ENCODE data around the gene HIPK2. TPM values are rescaled to one million over a fixed set of nuclear protein-coding genes. Genes with fewer than 3 reads are reported as not detected.

Gene HIPK2
- total and polyA plus RNA-seq, 8 donors = 25.1 to 61.8 (median 30.4) TPM

DNA sequence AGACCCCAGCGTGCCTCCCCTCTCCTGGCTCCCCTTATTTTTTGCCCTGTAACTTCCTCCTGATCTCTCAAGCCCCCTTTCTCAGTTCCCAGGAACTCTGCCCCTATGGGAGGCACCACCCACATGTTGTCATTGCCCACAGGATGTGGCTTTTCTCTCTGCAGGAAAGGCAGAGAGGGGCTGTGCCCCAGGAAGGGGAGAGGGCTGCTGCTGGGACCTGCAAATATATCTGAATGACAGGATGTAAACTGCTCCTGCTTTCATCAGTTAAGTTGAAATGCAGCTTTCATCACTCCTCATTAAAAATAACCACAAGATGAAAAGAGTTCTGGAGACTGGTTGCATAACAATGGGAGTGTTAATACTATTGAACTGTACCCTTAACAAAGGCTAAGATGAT is 151.0 kb downstream of the HIPK2 start:
- Histone ChIP-seq H3K9me3 (no peaks in the 10 kb centered on the region), H3K36me3 (peaks cover 0 to 97% of the 10 kb centered on the region in 2 donors), H3K4me3 (no peak overlapping the region), H3K27ac (no peak overlapping the region), H3K4me1 (peaks cover 0 to 22% of the 10 kb centered on the region in 2 donors), H3K27me3 (no peaks in the 10 kb centered on the region)
- ATAC-seq = no peak
- intact Hi-C loops (cut with DNase I) = no loop called here
- TF ChIP-seq, protein P1, sequence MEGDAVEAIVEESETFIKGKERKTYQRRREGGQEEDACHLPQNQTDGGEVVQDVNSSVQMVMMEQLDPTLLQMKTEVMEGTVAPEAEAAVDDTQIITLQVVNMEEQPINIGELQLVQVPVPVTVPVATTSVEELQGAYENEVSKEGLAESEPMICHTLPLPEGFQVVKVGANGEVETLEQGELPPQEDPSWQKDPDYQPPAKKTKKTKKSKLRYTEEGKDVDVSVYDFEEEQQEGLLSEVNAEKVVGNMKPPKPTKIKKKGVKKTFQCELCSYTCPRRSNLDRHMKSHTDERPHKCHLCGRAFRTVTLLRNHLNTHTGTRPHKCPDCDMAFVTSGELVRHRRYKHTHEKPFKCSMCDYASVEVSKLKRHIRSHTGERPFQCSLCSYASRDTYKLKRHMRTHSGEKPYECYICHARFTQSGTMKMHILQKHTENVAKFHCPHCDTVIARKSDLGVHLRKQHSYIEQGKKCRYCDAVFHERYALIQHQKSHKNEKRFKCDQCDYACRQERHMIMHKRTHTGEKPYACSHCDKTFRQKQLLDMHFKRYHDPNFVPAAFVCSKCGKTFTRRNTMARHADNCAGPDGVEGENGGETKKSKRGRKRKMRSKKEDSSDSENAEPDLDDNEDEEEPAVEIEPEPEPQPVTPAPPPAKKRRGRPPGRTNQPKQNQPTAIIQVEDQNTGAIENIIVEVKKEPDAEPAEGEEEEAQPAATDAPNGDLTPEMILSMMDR (IDR thresholded peaks at IDR 0.05) = no peak
- no peak for DNase-seq

DNA sequence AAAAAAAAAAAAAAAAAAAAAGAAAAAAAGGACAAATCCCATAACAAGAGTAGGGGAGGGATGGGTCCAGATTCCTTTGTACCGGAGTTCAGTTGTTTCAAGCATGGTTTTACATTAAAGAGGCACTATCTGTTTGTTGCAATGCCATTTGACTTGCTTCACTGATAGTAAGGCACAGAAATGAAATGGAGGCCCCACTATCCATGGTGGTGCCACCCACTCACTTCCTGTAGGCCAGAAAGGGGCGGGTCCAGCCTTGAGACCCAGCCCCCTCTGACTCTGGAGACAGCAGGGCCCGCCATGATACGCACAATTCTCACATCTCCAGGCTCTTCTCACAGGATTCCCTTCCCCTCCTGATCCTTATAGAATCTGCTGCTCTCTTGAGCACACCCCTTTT is 154.3 kb downstream of the HIPK2 start:
- H3K9me3 ChIP-seq = no peaks in the 10 kb centered on the region
- DNase-seq (no peak), ATAC-seq (no peak)
- intact Hi-C loops (cut with DNase I) = no loop called here
- H3K4me1 ChIP-seq = peaks cover 7 to 26% of the 10 kb centered on the region in 2 donors
- TF ChIP-seq, protein P1 (IDR thresholded peaks at IDR 0.05) = no peak
- no peaks in the 10 kb centered on the region for H3K27me3 ChIP-seq
- peaks cover 0 to 99% of the 10 kb centered on the region in 2 donors for H3K36me3 ChIP-seq
- H3K27ac ChIP-seq = no peak overlapping the region
- no peak overlapping the region for H3K4me3 ChIP-seq

DNA sequence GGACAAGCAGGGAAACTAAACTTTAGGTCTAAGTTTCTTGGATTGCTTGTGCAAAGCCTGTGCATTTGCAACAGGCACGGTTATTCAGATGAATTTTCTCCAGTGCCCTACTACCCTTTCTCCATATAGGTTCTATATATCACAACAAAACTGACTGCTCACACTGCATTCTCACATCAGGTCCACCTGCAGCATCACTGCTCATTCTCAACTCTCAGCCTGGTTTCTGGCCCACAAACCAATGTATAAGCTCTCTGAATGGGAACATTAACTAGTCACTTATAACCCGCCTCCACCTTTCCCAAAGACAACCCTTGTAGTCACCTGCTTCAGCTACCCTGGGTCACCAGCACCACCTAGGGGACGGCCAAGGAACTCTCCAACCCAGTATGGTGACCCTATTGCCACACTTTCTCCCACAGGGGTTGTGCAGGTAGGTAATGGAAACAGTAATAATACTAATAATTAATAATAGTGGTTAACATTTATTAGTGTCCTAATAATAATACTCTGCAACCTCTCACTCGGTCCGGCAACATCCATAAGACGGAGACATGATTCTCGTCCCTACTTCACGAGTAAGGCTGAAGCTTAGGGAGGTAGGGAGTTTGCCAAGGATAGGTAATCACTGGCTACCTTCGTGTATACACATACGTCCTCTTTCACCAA is 157.0 kb downstream of the HIPK2 start:
- TF ChIP-seq, protein P1 (IDR thresholded peaks at IDR 0.05) = peak; percentile 43 to 52
- no peak overlapping the region for H3K27ac ChIP-seq
- peaks cover 0 to 99% of the 10 kb centered on the region in 2 donors for H3K36me3 ChIP-seq
- H3K27me3 ChIP-seq = no peaks in the 10 kb centered on the region
- intact Hi-C loops (cut with DNase I) = no loop called here
- peak in 1 of 4 donors; percentile 15 for DNase-seq
- H3K4me3 ChIP-seq = no peak overlapping the region
- no peaks in the 10 kb centered on the region for H3K9me3 ChIP-seq
- ATAC-seq = peak; percentile 89
- peaks cover 5 to 7% of the 10 kb centered on the region in 2 donors for H3K4me1 ChIP-seq

DNA sequence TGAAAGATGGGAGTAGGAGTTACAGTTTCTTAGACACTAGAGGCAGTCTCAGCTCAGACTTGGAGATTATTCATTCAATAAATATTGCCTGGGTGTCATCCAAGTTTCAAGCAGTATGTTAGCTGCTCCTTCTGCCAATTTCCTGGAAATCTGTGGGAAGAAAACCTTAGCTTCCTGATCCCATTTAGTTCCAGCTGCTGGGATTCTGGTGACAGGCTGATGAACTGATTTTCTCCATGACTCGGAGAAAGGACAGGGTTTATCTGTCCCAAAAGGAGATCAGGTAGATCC is 158.5 kb downstream of the HIPK2 start:
- ATAC-seq (peak; percentile 30), DNase-seq (peak in 2 of 4 donors; percentile 38 to 57)
- Histone ChIP-seq H3K4me3 (no peak overlapping the region), H3K9me3 (no peaks in the 10 kb centered on the region), H3K36me3 (peaks cover 0 to 99% of the 10 kb centered on the region in 2 donors), H3K27me3 (no peaks in the 10 kb centered on the region), H3K4me1 (peaks cover 5 to 7% of the 10 kb centered on the region in 2 donors), H3K27ac (no peak overlapping the region)
- TF ChIP-seq, protein P1 (IDR thresholded peaks at IDR 0.05) = no peak
- intact Hi-C loops (cut with DNase I) = loop anchor here in 1 of 2 donors (10.0 kb wide), 2 partner anchors 125 to 385 kb away; no protein-coding TSS in a partner anchor

DNA sequence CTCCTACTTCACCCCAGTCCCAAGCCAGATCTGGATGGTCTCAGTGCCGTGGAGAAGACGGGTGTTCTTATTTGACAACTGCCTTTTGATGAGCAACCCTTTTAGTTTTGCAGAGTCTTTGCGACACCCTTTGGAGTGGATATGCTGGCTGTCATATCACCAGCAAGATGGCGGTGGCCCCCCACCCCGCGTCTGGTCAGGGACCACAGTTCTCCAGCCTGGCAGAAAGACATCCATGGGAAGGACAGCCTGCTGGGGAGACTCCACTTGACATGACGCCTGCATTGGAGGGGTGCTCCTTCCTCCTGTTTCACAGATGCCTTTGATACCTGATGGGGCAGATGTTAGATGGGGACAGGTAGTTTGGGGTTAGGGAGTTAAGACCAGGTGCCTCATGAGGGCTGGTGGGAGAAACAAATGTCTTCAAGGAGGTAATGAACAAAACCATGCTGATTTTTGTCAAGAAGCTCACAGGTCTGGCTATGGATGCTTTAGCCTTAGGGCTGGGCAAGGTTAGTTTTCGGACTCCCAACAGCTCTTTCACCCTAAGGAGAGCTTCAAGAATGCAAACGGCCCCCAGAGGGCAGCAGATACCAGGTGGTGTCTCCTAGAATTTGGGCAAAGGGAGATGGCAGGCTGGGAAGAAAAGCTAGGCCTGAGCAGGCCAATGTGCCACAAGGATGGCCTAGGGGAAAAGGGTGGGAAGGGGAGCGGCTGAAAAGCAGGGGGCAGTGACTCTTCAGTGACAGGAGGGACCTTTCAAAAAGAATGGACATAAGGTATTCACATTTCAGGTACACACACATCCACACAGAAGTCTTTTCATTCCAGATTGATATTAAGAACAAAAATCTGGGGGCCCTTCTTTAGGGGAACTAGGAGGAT is 159.1 kb downstream of the HIPK2 start:
- H3K27me3 ChIP-seq = no peaks in the 10 kb centered on the region
- H3K4me1 ChIP-seq = peaks cover 5 to 7% of the 10 kb centered on the region in 2 donors
- no peak overlapping the region for H3K27ac ChIP-seq
- DNase-seq (peak in 1 of 4 donors; percentile 37), ATAC-seq (peak; percentile 44)
- TF ChIP-seq, protein P1 (IDR thresholded peaks at IDR 0.05) = peak in 1 of 2 donors; percentile 39
- peaks cover 0 to 99% of the 10 kb centered on the region in 2 donors for H3K36me3 ChIP-seq
- no peaks in the 10 kb centered on the region for H3K9me3 ChIP-seq
- no peak overlapping the region for H3K4me3 ChIP-seq
- intact Hi-C loops (cut with DNase I) = loop anchor here in 1 of 2 donors (10.0 kb wide), 2 partner anchors 124 to 386 kb away; no protein-coding TSS in a partner anchor

Measured in left lung (tissue), 10 donors.